H1 (cell line): ENCODE data around the gene AGPAT3. TPM values are rescaled to one million over a fixed set of nuclear protein-coding genes. Genes with fewer than 3 reads are reported as not detected.

ENCODE experiments used
- CTCF ChIA-PET: fragments of 300-600 bp; sonication (Branson Sonifier 250); formaldehyde crosslinking; loops from one replicate; lab custom pipeline; 2021; ENCODE audit not compliant: partially characterized antibody; lab: Charles Lee
- POLR2A ChIA-PET: fragments of 300-600 bp; sonication (Branson Sonifier 250); formaldehyde crosslinking; loops from one replicate; lab custom pipeline; 2021; ENCODE audit warnings: inconsistent platforms; ENCODE audit not compliant: partially characterized antibody; lab: Charles Lee
- DNase-seq, 2 experiments: peaks; one replicate each; pipeline versions ENCODE4 v3.0.0 to v3.0.0-alpha.2; 2010 to 2022; ENCODE audit warnings: low spot score in 2 of 2, low read depth in 1 of 2, mixed read lengths in 1 of 2
- FAIRE-seq: peaks from 2 replicates; lab custom pipeline; 2011; peaks lifted over from hg19 to GRCh38; lab: Jason Lieb, UNC
- H2AFZ ChIP-seq: 2 replicates; pipeline ENCODE4 v1.8.1; 2012; ENCODE audit warnings: low read length, inconsistent platforms
- H2AK5ac ChIP-seq: 2 replicates; pipeline ENCODE4 v1.6.1; 2013; ENCODE audit warnings: low read depth, low read length
- H2BK120ac ChIP-seq: replicated peaks from 2 replicates; pipeline ENCODE3; 2013; ENCODE audit warnings: low read depth, low read length, inconsistent platforms
- H2BK12ac ChIP-seq: 2 replicates; pipeline ENCODE4 v1.6.1; 2013; ENCODE audit warnings: low read depth, low read length
- H2BK15ac ChIP-seq: 2 replicates; pipeline ENCODE4 v1.6.1; 2013; ENCODE audit warnings: low read length
- H2BK20ac ChIP-seq: 2 replicates; pipeline ENCODE4 v1.6.1; 2013; ENCODE audit warnings: low read length
- H2BK5ac ChIP-seq: 2 replicates; pipeline ENCODE4 v1.6.1; 2013; ENCODE audit warnings: low read depth, low read length
- H3K14ac ChIP-seq: 2 replicates; pipeline ENCODE4 v1.6.1; 2013; ENCODE audit warnings: inconsistent platforms; ENCODE audit not compliant: insufficient read length
- H3K18ac ChIP-seq: 2 replicates; pipeline ENCODE4 v1.6.1; 2013; ENCODE audit warnings: low read length; ENCODE audit errors: extremely low read depth
- H3K23ac ChIP-seq: 2 replicates; pipeline ENCODE4 v1.6.1; 2013; ENCODE audit warnings: inconsistent platforms; ENCODE audit not compliant: insufficient read length
- H3K23me2 ChIP-seq: 2 replicates; pipeline ENCODE4 v1.6.1; 2013; ENCODE audit warnings: low read depth, low read length
- H3K27ac ChIP-seq: 2 replicates; pipeline ENCODE4 v1.6.1; 2011; ENCODE audit warnings: low read depth, low read length, inconsistent platforms
- H3K27me3 ChIP-seq, 4 experiments: replicated peaks in 1 of 4; 1 replicate in 1 of 4; 2 replicates in 3 of 4; pipeline versions ENCODE4 v1.6.1 to v1.8.1; 2011 to 2013; ENCODE audit warnings: low read length in 3 of 4, mild to moderate bottlenecking in 3 of 4, inconsistent platforms in 2 of 4, mixed read lengths in 2 of 4, moderate library complexity in 1 of 4; ENCODE audit not compliant: control insufficient read depth in 3 of 4, insufficient read depth in 3 of 4; ENCODE audit errors: extremely low read depth in 1 of 4
- H3K36me3 ChIP-seq, 4 experiments: 2 replicates each; pipeline versions ENCODE4 v1.6.1 to v1.8.1; 2011 to 2013; ENCODE audit warnings: mild to moderate bottlenecking in 4 of 4, low read length in 3 of 4, moderate library complexity in 2 of 4, control low read depth in 1 of 4, inconsistent platforms in 1 of 4; ENCODE audit not compliant: insufficient read depth in 4 of 4, control insufficient read depth in 2 of 4
- H3K4ac ChIP-seq: replicated peaks from 2 replicates; pipeline ENCODE3; 2013; ENCODE audit warnings: low read length, low read depth, mixed read lengths, inconsistent platforms; ENCODE audit not compliant: insufficient read length
- H3K4me1 ChIP-seq, 4 experiments: replicated peaks in 1 of 4; 1 replicate in 1 of 4; 2 replicates in 3 of 4; pipeline versions ENCODE4 v1.6.1 to v1.8.1; 2011 to 2013; ENCODE audit warnings: low read length in 3 of 4, inconsistent platforms in 2 of 4, mixed read lengths in 1 of 4; ENCODE audit not compliant: insufficient read depth in 4 of 4, control insufficient read depth in 3 of 4
- H3K4me2 ChIP-seq, 2 experiments: 2 replicates each; pipeline versions ENCODE4 v1.6.1 to v1.8.1; 2011 to 2013; ENCODE audit warnings: low read depth in 2 of 2, low read length in 2 of 2, control low read depth in 1 of 2, inconsistent platforms in 1 of 2, mild to moderate bottlenecking in 1 of 2; ENCODE audit not compliant: insufficient read depth in 1 of 2
- H3K4me3 ChIP-seq, 4 experiments: fragments of 200-600, 300-600 bp in 1 of 4; sonication (generic), shearing (Covaris generic), sonication (Bioruptor Twin) in 1 of 4; 2 replicates each; pipeline versions ENCODE4 v1.5.1 to v1.8.1; 2011 to 2016; ENCODE audit warnings: low read length in 4 of 4, low read depth in 3 of 4, control low read depth in 2 of 4, inconsistent platforms in 2 of 4, mild to moderate bottlenecking in 2 of 4, mixed read lengths in 1 of 4, moderate library complexity in 1 of 4; ENCODE audit not compliant: insufficient read depth in 2 of 4; ENCODE audit errors: extremely low read depth in 1 of 4
- H3K56ac ChIP-seq: replicated peaks from 2 replicates; pipeline ENCODE3; 2013; ENCODE audit warnings: low read depth, mild to moderate bottlenecking, mixed read lengths, low read length, inconsistent platforms; ENCODE audit not compliant: insufficient read length
- H3K79me1 ChIP-seq: 2 replicates; pipeline ENCODE4 v1.6.1; 2013; ENCODE audit warnings: low read depth, low read length, control low read depth
- H3K79me2 ChIP-seq, 2 experiments: 2 replicates each; pipeline versions ENCODE4 v1.6.1 to v1.8.1; 2012 to 2013; ENCODE audit warnings: low read length in 2 of 2, mild to moderate bottlenecking in 2 of 2, inconsistent platforms in 1 of 2; ENCODE audit not compliant: insufficient read depth in 2 of 2, control insufficient read depth in 1 of 2
- H3K9ac ChIP-seq, 4 experiments: replicated peaks in 1 of 4; 1 replicate in 1 of 4; 2 replicates in 3 of 4; pipeline versions ENCODE4 v1.6.1 to v1.8.1; 2011 to 2013; ENCODE audit warnings: low read depth in 3 of 4, low read length in 3 of 4, control low read depth in 2 of 4, mild to moderate bottlenecking in 2 of 4, moderate library complexity in 2 of 4, inconsistent platforms in 1 of 4; ENCODE audit errors: extremely low read depth in 1 of 4
- H3K9me3 ChIP-seq, 2 experiments: 2 replicates each; pipeline versions ENCODE4 v1.6.1 to v1.8.1; 2012 to 2013; ENCODE audit warnings: mild to moderate bottlenecking in 2 of 2, moderate library complexity in 2 of 2, control low read depth in 1 of 2, inconsistent platforms in 1 of 2, low read depth in 1 of 2, low read length in 1 of 2, mixed read lengths in 1 of 2; ENCODE audit not compliant: insufficient read depth in 2 of 2
- H4K20me1 ChIP-seq, 2 experiments: replicated peaks in 1 of 2; 2 replicates each; pipeline versions ENCODE3 to v1.8.1; 2011 to 2013; ENCODE audit warnings: inconsistent platforms in 2 of 2, low read length in 2 of 2, mild to moderate bottlenecking in 1 of 2; ENCODE audit not compliant: insufficient read depth in 2 of 2, control insufficient read depth in 1 of 2
- H4K5ac ChIP-seq: 2 replicates; pipeline ENCODE4 v1.6.1; 2013; ENCODE audit warnings: low read length, low read depth, mixed read lengths, inconsistent platforms; ENCODE audit not compliant: insufficient read length
- H4K8ac ChIP-seq: 2 replicates; pipeline ENCODE4 v1.8.0; 2013; ENCODE audit warnings: mild to moderate bottlenecking, moderate library complexity, low read length, inconsistent platforms; ENCODE audit not compliant: insufficient read depth; ENCODE audit errors: extremely low read depth
- H4K91ac ChIP-seq: replicated peaks from 2 replicates; pipeline ENCODE3; 2013; ENCODE audit warnings: low read length, mixed read lengths, inconsistent platforms; ENCODE audit not compliant: insufficient read length
- RFX5 ChIP-seq: IDR thresholded peaks from 2 replicates; pipeline ENCODE4 v1.6.1; 2011; ENCODE audit warnings: low read depth, low read length, improper control_type of control experiment, borderline replicate concordance
- SRF ChIP-seq: IDR thresholded peaks from 2 replicates; pipeline ENCODE4 v1.6.1; 2011; ENCODE audit warnings: mild to moderate bottlenecking, low read depth, low read length, moderate library complexity
- WGBS, 2 experiments: shearing (Covaris generic) in 1 of 2; methylation state at CpG; one replicate each; pipeline versions ENCODE4 v1.1.6 to v1.1.7; 2013 to 2015; ENCODE audit warnings: low lambda C conversion rate in 2 of 2, mixed read lengths in 2 of 2, inconsistent platforms in 1 of 2, low coverage in 1 of 2, missing lambda C conversion rate in 1 of 2; ENCODE audit not compliant: insufficient replicate concordance in 2 of 2, insufficient coverage in 1 of 2, insufficient read length in 1 of 2; ENCODE audit errors: extremely low coverage in 1 of 2, missing lambda C conversion rate in 1 of 2; 5-methylcytosine and 5-hydroxymethylcytosine counted together
- polyA plus RNA-seq, 7 experiments: library from polyadenylated mRNA; depleted of rRNA in 3 of 7; stranded (reverse) in 5 of 7; unstranded in 2 of 7; fragments of >200 nt in 5 of 7; fragments of 200-250 nt in 2 of 7; gene quantifications; 1 replicate in 5 of 7; 2 replicates in 1 of 7; 4 replicates in 1 of 7; pipeline versions ENCODE4 v1.2.1 to v1.2.3, GENCODE V29; 2011 to 2013; ENCODE audit warnings: missing spikeins in 2 of 7, mixed read lengths in 2 of 7
- total RNA-seq: library from RNA; stranded (reverse); fragmentation: NEBNext Ultra II Directional; extraction: Animal tissue kit (Norgen Biotek cat#: 25700); gene quantifications from 2 replicates; pipeline ENCODE4 v1.2.1, GENCODE V29; 2021

The AGPAT3 gene
- total and polyA plus RNA-seq, 2 of the 8 experiments (the other 6 are each of a cell fraction or from before 2014, with no cell fraction given), result 5.8 to 7.3 TPM

- Histone ChIP-seq H2AK5ac (no peak overlapping the region), H3K4me2 (no peak overlapping the region), H3K36me3 (no peaks in the 10 kb centered on the region), H2BK20ac (no peak overlapping the region), H3K14ac (no peak overlapping the region), H3K23me2 (no peaks in the 10 kb centered on the region), H3K4me3 (no peak overlapping the region), H3K9me3 (no peaks in the 10 kb centered on the region), H2BK15ac (no peak overlapping the region), H3K79me2 (no peaks in the 10 kb centered on the region), H3K79me1 (no peaks in the 10 kb centered on the region), H3K9ac (no peak overlapping the region), H2BK120ac (no peak overlapping the region), H2BK5ac (no peak overlapping the region), H3K27me3 (no peaks in the 10 kb centered on the region), H2AFZ (no peak overlapping the region), H2BK12ac (no peak overlapping the region), H4K5ac (no peak overlapping the region), H3K27ac (no peak overlapping the region), H3K56ac (no peak overlapping the region), H3K18ac (no peak overlapping the region), H4K8ac (no peak overlapping the region; the same call in 1 of the 2 replicates), H4K20me1 (no peaks in the 10 kb centered on the region), H3K4me1 (no peaks in the 10 kb centered on the region), H4K91ac (no peak overlapping the region), H3K23ac (no peak overlapping the region), H3K4ac (no peak overlapping the region)
- DNase-seq (no peak), FAIRE-seq (no peak)
- ChIA-PET POLR2A (interaction anchor here (1.5 kb wide), 1 partner anchor 10 kb away, joined by 6 read pairs; no protein-coding TSS in a partner anchor), CTCF (interaction anchor here (1.0 to 1.5 kb wide), 6 partner anchors 9 to 199 kb away, joined by 3 to 5 read pairs (median 3); no protein-coding TSS in a partner anchor)
- TF ChIP-seq RFX5 (no peak), SRF (peak; percentile 45; the same call in 1 of the 2 replicates)
- WGBS, 2 experiments, result 96% methylated on average over 6 of the region's 6 CpGs; no CpG with 5 or more reads in 1 of the 2 experiments
Observed at GRCh38 chr21:43836616-43837015, 28.4 kb upstream of the AGPAT3 start.
